GM12892 (cell line): ENCODE measurements around the gene MCM3AP.

ENCODE experiments used
- DNase-seq: peaks from one replicate; pipeline ENCODE4 v3.0.0; 2011; ENCODE audit not compliant: insufficient read length
- FAIRE-seq: peaks from 2 replicates; lab custom pipeline; 2011; peaks lifted over from hg19 to GRCh38; lab: Jason Lieb, UNC
- POLR2A ChIP-seq: IDR thresholded peaks from 2 replicates; pipeline ENCODE4 v1.6.1; 2011; ENCODE audit warnings: low read depth, low read length, control low read depth
- POLR2AphosphoS5 ChIP-seq: IDR thresholded peaks from 2 replicates; pipeline ENCODE4 v1.6.1; 2011; ENCODE audit warnings: low read depth, low read length, control low read depth
- TAF1 ChIP-seq: IDR thresholded peaks from 2 replicates; pipeline ENCODE4 v1.6.1; 2011; ENCODE audit warnings: low read depth, mild to moderate bottlenecking, control low read depth, low read length, borderline replicate concordance

MCM3AP gene

GRCh38 chr21:46191257-46191685 is 94.1 kb downstream of the MCM3AP start:
- FAIRE-seq (no peak), DNase-seq (peak; percentile 1)
- TF ChIP-seq POLR2A (no peak), POLR2AphosphoS5 (no peak), TAF1 (no peak)

DNA sequence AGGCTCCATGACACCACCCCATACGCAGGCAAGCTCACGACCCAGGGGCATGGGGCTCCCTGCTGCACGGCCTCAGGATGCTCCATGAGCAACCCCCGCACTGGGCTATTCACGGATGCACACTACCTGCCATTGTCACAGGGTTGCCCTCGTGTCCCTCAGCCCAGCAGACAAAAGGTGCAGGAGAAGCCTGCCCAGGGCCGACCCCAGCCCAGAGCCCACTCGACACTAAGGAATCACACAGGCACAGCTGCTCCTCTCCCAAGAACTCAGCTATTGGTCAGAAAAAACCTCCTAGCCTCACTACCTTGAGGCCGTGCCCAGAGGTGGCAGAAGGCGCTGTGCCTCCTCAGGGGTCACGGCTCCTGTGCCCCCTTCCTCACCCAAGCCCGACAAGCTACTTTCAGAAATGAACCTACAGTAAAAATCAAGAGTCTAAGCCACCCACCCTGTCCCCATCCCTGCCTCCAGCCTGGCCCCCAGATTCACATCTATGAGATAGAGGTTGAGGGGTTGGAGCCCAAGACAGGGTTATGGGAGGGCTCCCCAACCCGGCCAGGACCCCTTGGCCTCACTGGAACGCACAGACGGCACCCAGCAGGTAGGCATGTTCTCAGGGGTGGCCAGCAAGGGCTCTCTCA is 94.8 kb downstream of the MCM3AP start:
- FAIRE-seq (no peak), DNase-seq (no peak)
- TF ChIP-seq POLR2A (no peak), TAF1 (no peak), POLR2AphosphoS5 (no peak)

- no peak for TF ChIP-seq POLR2AphosphoS5
- no peak for TF ChIP-seq TAF1
- no peak for TF ChIP-seq POLR2A
- FAIRE-seq, result no peak
- peak; percentile 5 for DNase-seq
These were observed 95.4 kb downstream of the MCM3AP start for GRCh38 chr21:46189959-46190490.

GRCh38 chr21:46189213-46189958 is 96.0 kb downstream of the MCM3AP start:
- TF ChIP-seq POLR2A, result no peak
- TF ChIP-seq TAF1, result no peak
- TF ChIP-seq POLR2AphosphoS5, result no peak
- peak; percentile 13 for DNase-seq
- no peak for FAIRE-seq

DNA sequence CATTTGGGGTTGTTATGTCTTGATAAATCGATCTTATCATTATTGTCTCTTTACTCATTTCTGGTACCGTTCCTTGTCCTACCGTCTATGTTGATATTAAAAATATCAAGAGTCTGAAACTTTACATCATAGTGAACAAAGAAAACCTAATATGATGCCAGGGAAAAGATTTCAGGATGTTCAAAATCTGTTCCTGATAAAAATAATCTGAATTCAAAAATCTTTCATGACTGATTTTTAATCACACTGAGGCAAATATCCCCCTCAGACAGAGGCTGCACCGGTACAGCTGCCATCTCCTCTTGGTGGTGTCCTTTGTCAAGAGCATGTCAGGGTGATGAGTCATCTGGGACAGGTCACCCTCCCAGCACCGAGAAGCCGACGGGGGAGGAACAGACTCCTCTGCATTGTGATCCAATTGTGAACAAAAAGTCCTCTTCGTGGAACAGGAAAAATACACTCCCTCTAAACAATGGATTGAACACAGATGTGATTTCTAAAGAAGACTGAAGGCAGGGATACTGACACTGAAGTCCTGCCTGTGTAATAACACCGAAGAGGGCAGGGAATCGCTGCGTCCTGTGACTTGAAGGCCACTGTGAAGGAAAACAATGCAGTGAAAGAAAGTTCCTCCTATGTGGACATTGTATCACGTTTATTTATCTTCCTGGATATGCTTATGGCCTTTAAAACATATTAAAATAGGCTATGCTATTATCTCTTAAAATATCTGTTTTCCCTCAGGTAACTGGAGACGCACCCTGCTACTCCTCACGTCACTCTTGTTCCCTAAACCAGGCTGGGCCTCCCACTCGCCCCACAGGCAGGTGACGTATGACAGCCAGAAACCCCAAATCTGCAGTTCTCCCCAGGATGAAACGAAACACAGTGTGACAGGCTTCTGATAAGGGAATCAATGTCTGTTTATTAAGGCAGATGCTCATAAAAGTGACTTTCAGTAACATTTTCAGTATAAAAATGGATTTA is 96.9 kb downstream of the MCM3AP start:
- FAIRE-seq (no peak), DNase-seq (no peak)

DNA sequence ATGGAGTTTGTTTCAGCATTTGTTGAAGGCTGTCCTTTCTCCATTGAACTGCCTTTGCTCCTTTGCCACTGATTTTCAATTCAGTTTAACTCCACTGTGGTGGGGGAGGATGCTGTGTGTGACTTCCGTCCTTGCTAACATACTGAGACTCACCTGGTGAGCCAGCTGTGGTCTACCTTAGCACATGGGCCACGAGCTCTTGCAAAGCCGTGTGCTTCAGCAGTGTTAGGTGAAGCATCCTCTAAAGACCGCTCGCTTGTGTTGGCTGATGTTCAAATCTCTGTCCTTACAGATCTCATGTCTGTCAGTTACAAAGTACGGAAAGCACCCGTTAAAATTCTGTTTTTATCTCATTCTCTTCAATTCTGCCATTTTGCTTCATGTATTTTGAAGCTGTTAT is 97.6 kb downstream of the MCM3AP start:
- FAIRE-seq, result no peak
- TF ChIP-seq TAF1 (no peak), POLR2AphosphoS5 (no peak), POLR2A (no peak)
- DNase-seq, result no peak

More for the DNA sequence above, 96.9 kb downstream of the MCM3AP start:
- no peak for TF ChIP-seq TAF1
- no peak for TF ChIP-seq POLR2A

GRCh38 chr21:46187261-46187660 is 98.2 kb downstream of the MCM3AP start:
- TF ChIP-seq POLR2A, result no peak
- no peak for TF ChIP-seq TAF1
- TF ChIP-seq POLR2AphosphoS5, result no peak
- FAIRE-seq (no peak), DNase-seq (no peak)

- TF ChIP-seq POLR2AphosphoS5, result no peak
- no peak for FAIRE-seq
- DNase-seq, result no peak
These were observed 99.7 kb downstream of the MCM3AP start for GRCh38 chr21:46185716-46186115.
